ENCODE results near the gene RXFP2. TPM values are rescaled to one million over a fixed set of nuclear protein-coding genes. Genes with fewer than 3 reads are reported as not detected.

RXFP2 gene
- total and polyA plus RNA-seq, 12 donors = 0.01 TPM; not detected in 11

GRCh38 chr13:31755211-31755610, 15.9 kb downstream of the RXFP2 start:
- intact Hi-C loops (cut with DNase I) = no loop called here
- no peaks in the 10 kb centered on the region for H3K36me3 ChIP-seq
- no peak for ATAC-seq
- no peak overlapping the region for H3K4me3 ChIP-seq
- no peaks in the 10 kb centered on the region for H3K9me3 ChIP-seq
- no peak overlapping the region for H3K27ac ChIP-seq
- peaks cover 0 to 36% (median 8%) of the 10 kb centered on the region in 7 donors for H3K27me3 ChIP-seq
- no peaks in the 10 kb centered on the region for H3K4me1 ChIP-seq
- TF ChIP-seq CTCF (IDR thresholded peaks at IDR 0.05) = no peak
- 85 to 86% methylated on average over 6 of the region's 6 CpGs for WGBS, 2 donors
- DNase-seq = no peak

- no peak for DNase-seq
Measured at GRCh38 chr13:31755803-31756212, 16.5 kb downstream of the RXFP2 start.

GRCh38 chr13:31756346-31756745, 17.0 kb downstream of the RXFP2 start:
- no peaks in the 10 kb centered on the region for H3K9me3 ChIP-seq
- no peak overlapping the region for H3K4me3 ChIP-seq
- H3K36me3 ChIP-seq = no peaks in the 10 kb centered on the region
- H3K27ac ChIP-seq = no peak overlapping the region
- intact Hi-C loops (cut with DNase I) = no loop called here
- DNase-seq = no peak
- no peaks in the 10 kb centered on the region for H3K4me1 ChIP-seq
- 84 to 88% methylated on average over 4 of the region's 4 CpGs for WGBS, 2 donors
- H3K27me3 ChIP-seq = peaks cover 0 to 34% (median 7%) of the 10 kb centered on the region in 7 donors
- TF ChIP-seq CTCF (IDR thresholded peaks at IDR 0.05) = no peak
- ATAC-seq = no peak

More at GRCh38 chr13:31755803-31756212, 16.5 kb downstream of the RXFP2 start:
- no peak overlapping the region for H3K4me3 ChIP-seq
- intact Hi-C loops (cut with DNase I) = no loop called here
- no peaks in the 10 kb centered on the region for H3K36me3 ChIP-seq
- no peaks in the 10 kb centered on the region for H3K4me1 ChIP-seq
- WGBS, 2 donors = 79 to 85% methylated on average over 5 of the region's 5 CpGs
- H3K9me3 ChIP-seq = no peaks in the 10 kb centered on the region
- TF ChIP-seq CTCF (IDR thresholded peaks at IDR 0.05) = no peak
- ATAC-seq = no peak
- H3K27ac ChIP-seq = no peak overlapping the region
- H3K27me3 ChIP-seq = peaks cover 0 to 36% (median 8%) of the 10 kb centered on the region in 7 donors

GRCh38 chr13:31761951-31762350, 22.6 kb downstream of the RXFP2 start:
- no peak for TF ChIP-seq CTCF (IDR thresholded peaks at IDR 0.05)
- intact Hi-C loops (cut with DNase I) = no loop called here
- ATAC-seq = no peak
- Histone ChIP-seq H3K4me3 (no peak overlapping the region), H3K36me3 (no peaks in the 10 kb centered on the region), H3K27ac (no peak overlapping the region), H3K27me3 (peaks cover 0 to 6% (median 0%) of the 10 kb centered on the region in 7 donors), H3K4me1 (no peaks in the 10 kb centered on the region), H3K9me3 (no peaks in the 10 kb centered on the region)
- no peak for DNase-seq
- WGBS, 2 donors = 80 to 82% methylated on average over 2 of the region's 2 CpGs

Data from heart right ventricle (tissue), 16 donors.